NT2/D1 (cell line): ENCODE results near the gene PGM2.

ENCODE experiments used
- SUZ12 ChIP-seq: IDR thresholded peaks from 2 replicates; pipeline ENCODE4 v1.6.1; 2011; ENCODE audit not compliant: insufficient read length, insufficient read depth; ENCODE audit errors: extremely low read depth
- YY1 ChIP-seq: IDR thresholded peaks from 2 replicates; pipeline ENCODE4 v1.6.1; 2011; ENCODE audit not compliant: insufficient read length, insufficient read depth
- ZNF274 ChIP-seq: IDR thresholded peaks from 2 replicates; pipeline ENCODE4 v1.6.1; 2011; ENCODE audit warnings: mild to moderate bottlenecking, low read depth, low read length

DNA sequence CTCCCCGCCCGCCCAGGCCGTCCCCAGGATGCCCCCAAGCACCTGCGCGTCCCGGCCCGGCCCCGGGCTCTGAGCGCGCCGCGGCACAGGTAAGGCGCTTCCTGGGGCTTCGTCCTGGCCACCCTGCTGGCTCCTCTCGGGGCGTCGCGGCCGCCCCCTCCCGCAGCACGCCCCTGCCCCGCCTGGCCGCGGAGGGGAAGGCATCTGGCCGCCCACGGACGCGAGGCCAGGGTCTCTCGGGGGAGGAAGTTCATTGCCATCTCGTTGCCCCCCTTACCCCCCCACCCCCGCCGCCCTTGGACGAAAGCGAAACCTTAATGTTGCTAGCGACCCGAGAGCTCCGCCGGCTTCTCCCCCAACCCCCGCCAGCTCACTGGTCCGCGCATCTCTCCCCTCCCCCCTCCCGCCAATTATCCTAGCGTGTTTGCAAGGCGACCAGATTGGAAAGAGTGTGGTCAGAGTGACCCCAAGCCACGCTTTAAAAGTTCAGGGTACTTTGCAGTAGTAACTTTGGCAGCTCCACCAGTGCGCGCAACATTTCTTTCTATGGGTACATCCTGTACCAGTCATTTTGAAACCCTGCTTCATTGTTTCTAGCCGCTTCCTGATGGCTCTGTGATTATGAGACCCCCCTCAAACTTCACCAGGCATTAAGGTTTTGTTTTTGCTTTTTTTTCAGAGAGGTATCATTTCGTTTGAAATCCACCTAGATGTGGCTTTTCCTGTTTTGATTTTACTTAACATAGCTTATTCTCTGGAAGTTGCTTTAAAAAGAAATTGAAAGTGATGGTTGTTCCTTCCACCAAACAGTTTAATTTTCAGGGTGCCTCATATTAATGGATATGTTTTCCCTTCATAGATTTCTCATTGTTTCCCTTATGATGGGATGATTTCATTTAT is 65.0 kb downstream of the PGM2 start:
- TF ChIP-seq ZNF274 (no peak), YY1 (no peak), SUZ12 (no peak)
